ENCODE measurements around the gene PPFIA4. TPM values are rescaled to one million over a fixed set of nuclear protein-coding genes. Genes with fewer than 3 reads are reported as not detected.
A peak's percentile ranks its signal among the peaks of the same experiment; 100 is the strongest.

The PPFIA4 gene
- total RNA-seq, 1 experiment from 2014 or later = 21.1 TPM

- H3K4me3 Mint-ChIP-seq = no peak overlapping the region
- ChIA-PET POLR2A (no interaction called here), CTCF (interaction anchor here (0.6 kb wide), 1 partner anchor 347 kb away, joined by 5 read pairs; no protein-coding TSS in a partner anchor)
- H3K27ac Mint-ChIP-seq = no peak overlapping the region
- peaks cover 12% of the 10 kb centered on the region for H3K27me3 Mint-ChIP-seq (ENCODE audit: low read depth)
- peaks cover 16% of the 10 kb centered on the region for H3K4me1 Mint-ChIP-seq
- peaks cover 9% of the 10 kb centered on the region for H3K9me3 Mint-ChIP-seq
- no peak for DNase-seq (ENCODE audit: low spot score)
- no peak for TF ChIP-seq ZNF396 (CRISPR knock-in tag; IDR thresholded peaks at IDR 0.05; ENCODE audit: borderline replicate concordance)
- TF ChIP-seq ZNF138 (CRISPR knock-in tag; conservative IDR thresholded peaks at IDR 0.05) = no peak
- no peak for TF ChIP-seq PRRX2 (CRISPR knock-in tag; IDR thresholded peaks at IDR 0.05)
- no peak for TF ChIP-seq SOX15 (CRISPR knock-in tag; IDR thresholded peaks at IDR 0.05)
- TF ChIP-seq ZNF317 (CRISPR knock-in tag; IDR thresholded peaks at IDR 0.05; ENCODE audit: borderline replicate concordance, low read depth) = no peak
- no peak for TF ChIP-seq ATF2 (CRISPR knock-in tag; IDR thresholded peaks at IDR 0.05; ENCODE audit: borderline replicate concordance, low read depth)
- ATAC-seq = no peak
- H3K36me3 Mint-ChIP-seq = no peaks in the 10 kb centered on the region
These were observed 35.2 kb upstream of the PPFIA4 start for GRCh38 chr1:202991112-202991511.

- H3K4me3 Mint-ChIP-seq = no peak overlapping the region
- CTCF ChIA-PET = no interaction called here
These were observed 31.5 kb upstream of the PPFIA4 start for GRCh38 chr1:202994756-202995155.

GRCh38 chr1:202998836-202999750 lies 27.2 kb upstream of the PPFIA4 start:
- peak overlapping the region; percentile 30 for H3K4me3 Mint-ChIP-seq
- H3K27me3 Mint-ChIP-seq (ENCODE audit: low read depth) = peaks cover 7% of the 10 kb centered on the region; the same call in 1 of the 2 replicates
- H3K9me3 Mint-ChIP-seq = peaks cover 3% of the 10 kb centered on the region; the same call in 1 of the 2 replicates
- H3K36me3 Mint-ChIP-seq = no peaks in the 10 kb centered on the region
- POLR2A ChIA-PET = interaction anchor here (1.3 kb wide), 1 partner anchor 113 kb away, joined by 3 read pairs; no protein-coding TSS in a partner anchor
- DNase-seq (ENCODE audit: low spot score) = peak; percentile 53
- H3K4me1 Mint-ChIP-seq = peaks cover 20% of the 10 kb centered on the region
- peak overlapping the region; percentile 64 for H3K27ac Mint-ChIP-seq
- CTCF ChIA-PET = interaction anchor here (0.6 to 1.9 kb wide), 13 partner anchors 7 to 339 kb away, joined by 3 to 8 read pairs (median 4); partner anchors contain the start of gene PPFIA4
- peak; percentile 55 for ATAC-seq
- no peak for TF ChIP-seq CREB1 (CRISPR knock-in tag; IDR thresholded peaks at IDR 0.05)
- TF ChIP-seq GABPB1 (CRISPR knock-in tag; IDR thresholded peaks at IDR 0.05) = no peak
- no peak for TF ChIP-seq AFF4 (CRISPR knock-in tag; IDR thresholded peaks at IDR 0.05; ENCODE audit: borderline replicate concordance)
- no peak for TF ChIP-seq PRRX2 (CRISPR knock-in tag; IDR thresholded peaks at IDR 0.05)
- no peak for TF ChIP-seq NR1H2 (CRISPR knock-in tag; IDR thresholded peaks at IDR 0.05)
- no peak for TF ChIP-seq TEAD1 (CRISPR knock-in tag; IDR thresholded peaks at IDR 0.05)
- no peak for TF ChIP-seq NFE2L1 (CRISPR knock-in tag; IDR thresholded peaks at IDR 0.05)
- no peak for TF ChIP-seq ZNF671 (CRISPR knock-in tag; IDR thresholded peaks at IDR 0.05)
- TF ChIP-seq EMX1 (CRISPR knock-in tag; IDR thresholded peaks at IDR 0.05) = no peak
- TF ChIP-seq HMGXB4 (CRISPR knock-in tag; IDR thresholded peaks at IDR 0.05) = no peak
- TF ChIP-seq ZNF317 (CRISPR knock-in tag; IDR thresholded peaks at IDR 0.05; ENCODE audit: borderline replicate concordance, low read depth) = no peak
- TF ChIP-seq KAT7 (CRISPR knock-in tag; IDR thresholded peaks at IDR 0.05; ENCODE audit: borderline replicate concordance) = no peak
- TF ChIP-seq E2F5 (CRISPR knock-in tag; IDR thresholded peaks at IDR 0.05) = no peak

More at GRCh38 chr1:202994756-202995155, 31.5 kb upstream of the PPFIA4 start:
- Mint-ChIP-seq H3K27me3 (ENCODE audit: low read depth) (peaks cover 7% of the 10 kb centered on the region; the same call in 1 of the 2 replicates), H3K27ac (no peak overlapping the region), H3K36me3 (no peaks in the 10 kb centered on the region), H3K4me1 (peaks cover 14% of the 10 kb centered on the region), H3K9me3 (peaks cover 9% of the 10 kb centered on the region)
- DNase-seq (ENCODE audit: low spot score) (no peak), ATAC-seq (no peak)
- TF ChIP-seq SOX15 (CRISPR knock-in tag; IDR thresholded peaks at IDR 0.05) (no peak), FOXP4 (CRISPR knock-in tag; IDR thresholded peaks at IDR 0.05) (no peak)
- POLR2A ChIA-PET = interaction anchor here (1.5 kb wide), 1 partner anchor 13 kb away, joined by 4 read pairs; the partner anchor contains the start of gene TMEM183A
